ENCODE results near the gene CAP2. TPM values are rescaled to one million over a fixed set of nuclear protein-coding genes. Genes with fewer than 3 reads are reported as not detected.
"Not testable (repeated sequence)": the region's sequence is repeated elsewhere in the genome, so short reads cannot be mapped to it uniquely, and the experiment has no call there.

Gene CAP2
- total RNA-seq, 1 donor from 2014 or later, result not detected

DNA sequence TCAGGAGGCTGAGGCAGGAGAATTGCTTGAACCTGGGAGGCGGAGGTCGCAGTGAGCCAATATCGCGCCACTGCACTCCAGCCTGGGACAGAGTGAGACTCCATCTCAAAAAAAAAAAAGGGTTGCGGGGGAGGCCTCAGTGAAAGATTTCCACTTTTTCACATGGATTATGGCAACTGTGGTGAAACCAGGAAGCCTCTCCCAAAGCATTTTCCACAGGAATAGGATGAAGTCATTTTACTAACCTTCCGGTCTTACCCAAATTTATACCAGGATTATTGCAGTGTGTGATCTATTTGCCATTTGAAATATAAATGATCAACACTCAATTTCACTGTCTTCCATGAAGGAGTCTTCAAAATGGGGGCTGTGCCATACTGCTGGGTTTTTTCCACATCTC lies 113.1 kb downstream of the CAP2 start:
- H3K9me3 Mint-ChIP-seq, result no peaks in the 10 kb centered on the region
- H3K27ac Mint-ChIP-seq, result no peak overlapping the region

GRCh38 chr6:17506962-17507361 lies 113.6 kb downstream of the CAP2 start:
- Mint-ChIP-seq H3K9me3 (no peaks in the 10 kb centered on the region), H3K4me3 (ENCODE audit: low read depth) (no peak overlapping the region), H3K36me3 (ENCODE audit: low read depth) (no peaks in the 10 kb centered on the region), H3K4me1 (ENCODE audit: low read depth) (no peaks in the 10 kb centered on the region), H3K27me3 (ENCODE audit: low read depth) (no peaks in the 10 kb centered on the region), H3K27ac (no peak overlapping the region)
- DNase-seq (ENCODE audit: low spot score), result no peak
- intact Hi-C loops (cut with micrococcal nuclease), result no loop called here

More for the DNA sequence above, 113.1 kb downstream of the CAP2 start:
- intact Hi-C loops (cut with micrococcal nuclease), result no loop called here
- no peaks in the 10 kb centered on the region for H3K27me3 Mint-ChIP-seq (ENCODE audit: low read depth)
- H3K4me1 Mint-ChIP-seq (ENCODE audit: low read depth), result no peaks in the 10 kb centered on the region
- no peak for DNase-seq (ENCODE audit: low spot score)
- H3K4me3 Mint-ChIP-seq (ENCODE audit: low read depth), result no peak overlapping the region
- no peaks in the 10 kb centered on the region for H3K36me3 Mint-ChIP-seq (ENCODE audit: low read depth)

- Mint-ChIP-seq H3K4me3 (ENCODE audit: low read depth) (no peak overlapping the region), H3K27me3 (ENCODE audit: low read depth) (peaks cover 1% of the 10 kb centered on the region), H3K27ac (no peak overlapping the region), H3K36me3 (ENCODE audit: low read depth) (no peaks in the 10 kb centered on the region), H3K9me3 (no peaks in the 10 kb centered on the region), H3K4me1 (ENCODE audit: low read depth) (no peaks in the 10 kb centered on the region)
- intact Hi-C loops (cut with micrococcal nuclease), result no loop called here
- no peak for DNase-seq (ENCODE audit: low spot score)
Observed at GRCh38 chr6:17511084-17511483, 117.7 kb downstream of the CAP2 start.

GRCh38 chr6:17511580-17511979 lies 118.2 kb downstream of the CAP2 start:
- Mint-ChIP-seq H3K4me1 (ENCODE audit: low read depth) (no peaks in the 10 kb centered on the region), H3K36me3 (ENCODE audit: low read depth) (no peaks in the 10 kb centered on the region), H3K4me3 (ENCODE audit: low read depth) (no peak overlapping the region), H3K27me3 (ENCODE audit: low read depth) (peaks cover 1% of the 10 kb centered on the region), H3K9me3 (no peaks in the 10 kb centered on the region), H3K27ac (no peak overlapping the region)
- DNase-seq (ENCODE audit: low spot score), result no peak
- intact Hi-C loops (cut with micrococcal nuclease), result no loop called here

DNA sequence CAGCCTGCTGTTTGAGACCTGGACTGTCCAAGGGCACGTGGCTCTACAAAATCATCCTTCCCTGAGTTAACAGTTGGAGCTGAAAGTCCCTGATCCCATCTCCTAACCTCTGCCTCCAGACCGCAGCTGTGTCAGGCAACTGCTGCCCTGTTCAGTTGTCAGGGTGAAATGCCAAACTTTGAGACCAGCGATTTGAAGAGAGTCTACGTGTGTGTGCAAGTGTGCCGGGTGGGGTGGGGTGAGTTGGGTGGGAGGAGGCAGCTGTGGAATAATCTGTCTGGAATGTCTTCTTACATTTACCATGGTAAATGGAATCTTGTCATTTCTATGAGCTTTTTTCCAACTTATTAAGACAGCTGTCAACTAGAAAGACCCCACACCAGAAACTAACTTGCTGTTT lies 125.7 kb downstream of the CAP2 start:
- Mint-ChIP-seq H3K27me3 (ENCODE audit: low read depth) (peaks cover 1% of the 10 kb centered on the region), H3K4me1 (ENCODE audit: low read depth) (no peaks in the 10 kb centered on the region), H3K27ac (no peak overlapping the region), H3K36me3 (ENCODE audit: low read depth) (no peaks in the 10 kb centered on the region), H3K9me3 (no peaks in the 10 kb centered on the region), H3K4me3 (ENCODE audit: low read depth) (no peak overlapping the region)
- intact Hi-C loops (cut with micrococcal nuclease), result no loop called here
- DNase-seq (ENCODE audit: low spot score), result no peak

- no peak overlapping the region for H3K4me3 Mint-ChIP-seq (ENCODE audit: low read depth)
Observed at GRCh38 chr6:17525637-17526036, 132.2 kb downstream of the CAP2 start.

DNA sequence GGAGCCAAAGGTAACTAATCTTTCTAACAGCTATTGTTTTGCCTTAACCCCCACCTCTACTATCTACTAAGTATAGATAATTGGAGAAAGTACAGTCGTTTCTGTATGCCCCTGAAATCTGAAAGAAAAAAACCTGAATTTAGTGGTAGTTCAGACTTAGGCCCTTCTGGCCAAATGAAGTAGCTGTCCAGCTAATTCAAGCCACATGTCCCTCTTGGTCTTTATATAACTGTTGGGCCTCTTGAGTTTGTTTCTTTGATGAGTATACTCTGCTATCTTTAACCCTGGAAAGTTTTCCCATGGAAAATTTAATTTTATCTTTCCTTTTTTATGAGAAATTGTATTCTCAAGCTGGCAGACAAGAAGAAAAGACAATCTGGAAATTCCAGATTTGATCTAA lies 133.7 kb downstream of the CAP2 start:
- Mint-ChIP-seq H3K9me3 (no peaks in the 10 kb centered on the region), H3K36me3 (ENCODE audit: low read depth) (no peaks in the 10 kb centered on the region), H3K27me3 (ENCODE audit: low read depth) (peaks cover 2% of the 10 kb centered on the region), H3K27ac (no peak overlapping the region), H3K4me3 (ENCODE audit: low read depth) (no peak overlapping the region), H3K4me1 (ENCODE audit: low read depth) (no peaks in the 10 kb centered on the region)
- intact Hi-C loops (cut with micrococcal nuclease), result no loop called here
- no peak for DNase-seq (ENCODE audit: low spot score)

More at GRCh38 chr6:17525637-17526036, 132.2 kb downstream of the CAP2 start:
- Mint-ChIP-seq H3K4me1 (ENCODE audit: low read depth) (no peaks in the 10 kb centered on the region), H3K27me3 (ENCODE audit: low read depth) (peaks cover 2% of the 10 kb centered on the region), H3K36me3 (ENCODE audit: low read depth) (no peaks in the 10 kb centered on the region), H3K27ac (no peak overlapping the region), H3K9me3 (no peaks in the 10 kb centered on the region)
- intact Hi-C loops (cut with micrococcal nuclease), result no loop called here
- DNase-seq (ENCODE audit: low spot score), result no peak

DNA sequence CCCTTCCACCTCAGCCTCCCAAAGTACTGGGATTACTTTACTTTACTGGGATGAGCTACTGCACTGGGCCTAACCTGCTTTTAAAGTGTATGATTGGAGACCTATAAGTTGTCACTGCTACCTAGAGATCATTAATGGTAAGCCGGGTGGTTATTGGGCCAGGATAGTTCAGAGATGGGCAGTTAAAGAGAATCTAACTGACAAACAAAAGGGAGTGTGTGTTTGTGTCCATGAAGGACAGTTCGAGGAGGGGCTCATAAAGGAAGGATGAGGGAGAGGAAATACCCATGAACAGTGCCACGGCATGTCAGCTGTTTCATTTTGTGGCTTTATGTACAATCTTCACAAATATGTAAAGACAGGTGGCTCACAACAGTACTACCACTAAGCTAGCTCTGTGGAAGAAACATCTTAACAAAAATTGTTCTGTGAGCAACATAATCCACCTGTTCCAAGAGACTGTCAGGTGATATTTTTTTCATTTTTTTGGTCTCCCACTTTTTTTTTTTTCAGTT lies 137.0 kb downstream of the CAP2 start:
- Mint-ChIP-seq H3K27me3 (ENCODE audit: low read depth) (peaks cover 2% of the 10 kb centered on the region), H3K9me3 (no peaks in the 10 kb centered on the region), H3K4me1 (ENCODE audit: low read depth) (no peaks in the 10 kb centered on the region), H3K36me3 (ENCODE audit: low read depth) (no peaks in the 10 kb centered on the region), H3K27ac (no peak overlapping the region), H3K4me3 (ENCODE audit: low read depth) (no peak overlapping the region)
- DNase-seq (ENCODE audit: low spot score), result no peak
- intact Hi-C loops (cut with micrococcal nuclease), result no loop called here

- intact Hi-C loops (cut with micrococcal nuclease), result no loop called here
- Mint-ChIP-seq H3K9me3 (no peaks in the 10 kb centered on the region), H3K4me3 (ENCODE audit: low read depth) (no peak overlapping the region), H3K4me1 (ENCODE audit: low read depth) (no peaks in the 10 kb centered on the region), H3K36me3 (ENCODE audit: low read depth) (no peaks in the 10 kb centered on the region), H3K27ac (no peak overlapping the region), H3K27me3 (ENCODE audit: low read depth) (peaks cover 2% of the 10 kb centered on the region)
- no peak for DNase-seq (ENCODE audit: low spot score)
Observed at GRCh38 chr6:17536586-17536985, 143.2 kb downstream of the CAP2 start.

DNA sequence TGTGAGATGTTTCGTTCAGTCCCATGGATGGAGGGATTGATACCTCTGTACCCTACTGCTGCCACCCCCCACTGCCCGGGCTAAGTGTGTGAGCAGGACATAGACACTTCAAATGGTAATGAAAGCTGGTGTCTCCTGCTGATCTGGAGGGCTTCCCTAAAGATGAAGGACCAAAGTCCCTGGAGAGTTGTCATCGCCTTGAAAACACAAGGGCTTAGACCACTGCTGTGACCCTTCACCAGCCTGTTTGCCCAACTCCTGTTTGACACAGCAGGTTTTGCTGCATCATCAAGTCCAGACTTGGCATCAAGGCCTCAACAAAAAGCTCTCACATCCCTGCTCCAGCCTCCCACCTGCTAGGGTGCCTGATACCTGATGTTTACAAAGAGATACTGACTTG lies 148.8 kb downstream of the CAP2 start:
- intact Hi-C loops (cut with micrococcal nuclease), result no loop called here
- H3K27me3 Mint-ChIP-seq (ENCODE audit: low read depth), result peaks cover 2% of the 10 kb centered on the region
- no peak overlapping the region for H3K27ac Mint-ChIP-seq
- H3K36me3 Mint-ChIP-seq (ENCODE audit: low read depth), result no peaks in the 10 kb centered on the region
- no peak overlapping the region for H3K4me3 Mint-ChIP-seq (ENCODE audit: low read depth)
- H3K4me1 Mint-ChIP-seq (ENCODE audit: low read depth), result no peaks in the 10 kb centered on the region
- no peak for DNase-seq (ENCODE audit: low spot score)
- H3K9me3 Mint-ChIP-seq, result no peaks in the 10 kb centered on the region

GRCh38 chr6:17545681-17546080 lies 152.3 kb downstream of the CAP2 start:
- H3K27me3 Mint-ChIP-seq (ENCODE audit: low read depth), result not testable (repeated sequence)

DNA sequence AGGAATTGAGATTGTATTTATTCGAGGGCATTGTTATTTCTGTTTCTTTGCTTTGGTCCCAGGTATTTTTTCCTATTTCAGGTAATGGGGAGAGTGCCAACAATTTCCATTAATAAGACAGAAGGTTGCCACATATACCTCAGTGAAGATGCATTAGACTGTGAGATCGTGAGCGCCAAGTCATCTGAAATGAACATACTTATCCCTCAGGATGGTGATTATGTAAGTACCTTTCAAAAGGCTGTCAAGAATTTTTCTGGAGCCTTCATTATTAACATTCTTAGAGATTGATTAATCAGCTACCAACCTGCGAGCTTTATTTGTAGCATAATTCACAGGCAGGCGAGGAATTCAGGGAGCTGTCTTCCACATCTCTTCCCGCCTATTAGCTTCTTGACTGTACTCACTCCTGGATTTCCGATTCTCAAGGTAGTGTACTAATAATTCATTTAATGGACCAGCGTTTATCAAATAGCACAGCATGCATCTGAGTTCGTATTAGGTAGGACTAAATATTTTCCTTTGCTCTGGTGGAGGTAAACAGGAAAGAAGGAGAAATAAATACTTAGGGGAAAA lies 158.1 kb downstream of the CAP2 start:
- H3K9me3 Mint-ChIP-seq, result no peaks in the 10 kb centered on the region
- intact Hi-C loops (cut with micrococcal nuclease), result no loop called here
- no peak overlapping the region for H3K4me3 Mint-ChIP-seq (ENCODE audit: low read depth)
- DNase-seq (ENCODE audit: low spot score), result no peak
- no peaks in the 10 kb centered on the region for H3K36me3 Mint-ChIP-seq (ENCODE audit: low read depth)
- no peak overlapping the region for H3K27ac Mint-ChIP-seq
- H3K27me3 Mint-ChIP-seq (ENCODE audit: low read depth), result no peaks in the 10 kb centered on the region
- H3K4me1 Mint-ChIP-seq (ENCODE audit: low read depth), result no peaks in the 10 kb centered on the region

More at GRCh38 chr6:17545681-17546080, 152.3 kb downstream of the CAP2 start:
- H3K9me3 Mint-ChIP-seq; H3K27ac Mint-ChIP-seq; intact Hi-C loops (cut with micrococcal nuclease); DNase-seq (ENCODE audit: low spot score); H3K36me3 Mint-ChIP-seq (ENCODE audit: low read depth); H3K4me1 Mint-ChIP-seq (ENCODE audit: low read depth); H3K4me3 Mint-ChIP-seq (ENCODE audit: low read depth): not testable (repeated sequence)

DNA sequence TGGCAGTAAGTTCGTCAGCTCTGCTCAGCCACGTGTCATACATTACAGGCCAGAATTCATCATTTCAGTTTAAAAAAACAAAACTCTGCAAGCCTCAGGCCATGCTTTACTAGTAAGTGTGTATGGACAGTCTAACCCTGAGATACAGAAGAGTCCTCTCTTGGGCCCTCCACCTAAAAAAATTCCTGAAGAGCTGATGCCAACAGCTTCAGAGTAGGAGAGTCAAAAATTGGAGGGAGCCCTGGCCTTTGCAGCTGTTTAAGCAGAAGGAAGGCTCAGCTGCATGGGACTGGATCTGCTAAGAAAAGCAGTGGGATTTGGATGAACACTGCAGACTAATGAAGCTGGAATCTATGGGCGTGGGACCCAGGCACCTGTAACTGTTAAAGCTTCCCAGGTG lies 159.5 kb downstream of the CAP2 start:
- Mint-ChIP-seq H3K9me3 (no peaks in the 10 kb centered on the region), H3K4me3 (ENCODE audit: low read depth) (no peak overlapping the region), H3K4me1 (ENCODE audit: low read depth) (no peaks in the 10 kb centered on the region), H3K27ac (no peak overlapping the region), H3K27me3 (ENCODE audit: low read depth) (no peaks in the 10 kb centered on the region), H3K36me3 (ENCODE audit: low read depth) (no peaks in the 10 kb centered on the region)
- DNase-seq (ENCODE audit: low spot score), result no peak
- intact Hi-C loops (cut with micrococcal nuclease), result no loop called here

DNA sequence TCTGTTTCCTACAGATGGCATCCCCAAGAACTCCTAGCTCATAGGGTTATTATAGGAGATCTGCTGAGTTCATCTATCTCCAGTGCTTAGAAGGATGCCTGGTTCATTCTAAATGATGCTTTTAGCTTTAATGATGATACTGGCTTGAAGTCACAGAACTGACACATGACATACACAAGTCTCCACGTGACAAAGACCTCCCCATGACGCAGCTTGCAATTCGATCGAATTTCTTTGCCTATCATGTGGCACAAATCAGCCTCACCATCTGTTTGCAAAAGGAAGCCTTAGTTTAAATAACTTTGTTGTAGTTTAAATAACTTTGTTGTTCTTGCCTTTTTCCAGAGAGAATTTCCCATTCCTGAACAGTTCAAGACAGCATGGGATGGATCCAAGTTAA lies 162.6 kb downstream of the CAP2 start:
- intact Hi-C loops (cut with micrococcal nuclease), result no loop called here
- Mint-ChIP-seq H3K4me1 (ENCODE audit: low read depth) (no peaks in the 10 kb centered on the region), H3K36me3 (ENCODE audit: low read depth) (no peaks in the 10 kb centered on the region), H3K4me3 (ENCODE audit: low read depth) (no peak overlapping the region), H3K27ac (no peak overlapping the region), H3K9me3 (no peaks in the 10 kb centered on the region), H3K27me3 (ENCODE audit: low read depth) (no peaks in the 10 kb centered on the region)
- DNase-seq (ENCODE audit: low spot score), result no peak
